ENCODE measurements around the gene OGDHL. TPM values are rescaled to one million over a fixed set of nuclear protein-coding genes. Genes with fewer than 3 reads are reported as not detected.

Gene OGDHL
- total RNA-seq, 1 experiment from 2014 or later = 22.6 TPM

DNA sequence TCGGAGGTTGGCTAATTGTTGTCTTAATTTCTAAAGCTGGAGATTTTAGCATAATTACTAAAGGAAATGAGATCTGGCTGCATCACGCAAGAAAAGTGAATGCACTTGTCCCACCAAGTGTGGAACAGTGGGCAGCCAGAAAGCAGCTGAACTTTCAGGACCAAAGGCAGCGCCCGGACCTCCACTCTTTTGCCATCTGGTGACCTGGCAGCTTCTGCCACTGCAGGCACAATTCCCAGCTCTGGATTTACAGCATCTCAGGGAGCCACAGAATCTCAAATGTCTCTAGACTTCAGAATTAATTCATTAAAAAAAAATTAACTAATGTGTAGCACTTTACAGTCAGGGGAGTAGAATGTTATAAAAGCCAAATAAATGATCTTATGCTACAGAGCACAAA, 14.7 kb upstream of the OGDHL start:
- Histone ChIP-seq H3T11ph (ENCODE audit: low read length) (no peak overlapping the region), H3K18ac (ENCODE audit: insufficient read length, low read depth, low read length) (no peak overlapping the region), H3K23me2 (ENCODE audit: insufficient read length, low read depth, low read length, poor library complexity, severe bottlenecking) (no peaks in the 10 kb centered on the region), H2BK5ac (ENCODE audit: insufficient read length, low read length) (no peak overlapping the region), H3K79me1 (ENCODE audit: insufficient read depth, low read depth, low read length, poor library complexity, severe bottlenecking) (no peaks in the 10 kb centered on the region), H2BK20ac (ENCODE audit: low read depth, low read length, poor library complexity, severe bottlenecking) (no peak overlapping the region), H3K4ac (ENCODE audit: low read depth, low read length) (no peak overlapping the region), H2BK15ac (ENCODE audit: low read depth, low read length) (no peak overlapping the region), H3K4me2 (ENCODE audit: insufficient read depth, insufficient read length, low read length) (no peak overlapping the region), H2BK12ac (ENCODE audit: insufficient read length, low read depth, low read length) (no peak overlapping the region), H4K91ac (ENCODE audit: insufficient read length, low read depth, low read length) (no peak overlapping the region), H3K9me3 (ENCODE audit: control insufficient read depth, low read depth, low read length) (no peaks in the 10 kb centered on the region), H4K20me1 (ENCODE audit: control insufficient read depth, insufficient read depth, insufficient read length) (no peaks in the 10 kb centered on the region), H3K27me3 (ENCODE audit: insufficient read depth, low read length) (no peaks in the 10 kb centered on the region), H3K23ac (ENCODE audit: insufficient read length, low read depth, low read length) (no peak overlapping the region), H3K14ac (ENCODE audit: insufficient read depth, low read length) (no peak overlapping the region), H2AFZ (ENCODE audit: low read length) (no peak overlapping the region), H2AK5ac (ENCODE audit: insufficient read length, low read length) (no peak overlapping the region), H4K5ac (ENCODE audit: insufficient read length, low read depth, low read length) (no peak overlapping the region), H3K56ac (ENCODE audit: insufficient read length, low read depth, low read length) (no peak overlapping the region), H3K4me1 (ENCODE audit: insufficient read depth, low read length) (no peaks in the 10 kb centered on the region), H3K27ac (ENCODE audit: insufficient read length, low read depth, low read length) (no peak overlapping the region), H3K9ac (ENCODE audit: extremely low read depth, insufficient read length, low read length) (no peak overlapping the region), H3K79me2 (ENCODE audit: insufficient read depth, low read length) (no peaks in the 10 kb centered on the region), H4K8ac (replicated peaks; ENCODE audit: insufficient read length, low read depth, low read length) (no peak overlapping the region), H2BK120ac (ENCODE audit: low read depth, low read length, poor library complexity, severe bottlenecking) (no peak overlapping the region)
- no peak for DNase-seq
- WGBS (ENCODE audit: extremely low coverage, insufficient read length, low lambda C conversion rate) = no CpG with 5 or more reads among the region's 4 CpGs
- H3K27ac Mint-ChIP-seq = no peak overlapping the region
- TF ChIP-seq, protein P1, sequence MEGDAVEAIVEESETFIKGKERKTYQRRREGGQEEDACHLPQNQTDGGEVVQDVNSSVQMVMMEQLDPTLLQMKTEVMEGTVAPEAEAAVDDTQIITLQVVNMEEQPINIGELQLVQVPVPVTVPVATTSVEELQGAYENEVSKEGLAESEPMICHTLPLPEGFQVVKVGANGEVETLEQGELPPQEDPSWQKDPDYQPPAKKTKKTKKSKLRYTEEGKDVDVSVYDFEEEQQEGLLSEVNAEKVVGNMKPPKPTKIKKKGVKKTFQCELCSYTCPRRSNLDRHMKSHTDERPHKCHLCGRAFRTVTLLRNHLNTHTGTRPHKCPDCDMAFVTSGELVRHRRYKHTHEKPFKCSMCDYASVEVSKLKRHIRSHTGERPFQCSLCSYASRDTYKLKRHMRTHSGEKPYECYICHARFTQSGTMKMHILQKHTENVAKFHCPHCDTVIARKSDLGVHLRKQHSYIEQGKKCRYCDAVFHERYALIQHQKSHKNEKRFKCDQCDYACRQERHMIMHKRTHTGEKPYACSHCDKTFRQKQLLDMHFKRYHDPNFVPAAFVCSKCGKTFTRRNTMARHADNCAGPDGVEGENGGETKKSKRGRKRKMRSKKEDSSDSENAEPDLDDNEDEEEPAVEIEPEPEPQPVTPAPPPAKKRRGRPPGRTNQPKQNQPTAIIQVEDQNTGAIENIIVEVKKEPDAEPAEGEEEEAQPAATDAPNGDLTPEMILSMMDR (conservative IDR thresholded peaks at IDR 0.05) = no peak
- peaks cover 6% of the 10 kb centered on the region; the same call in 1 of the 2 replicates for H3K27me3 Mint-ChIP-seq (ENCODE audit: low read depth)
- H3K9me3 Mint-ChIP-seq = no peaks in the 10 kb centered on the region
- no peaks in the 10 kb centered on the region; a peak in 1 of 7 replicates for H3K36me3 Mint-ChIP-seq (ENCODE audit: insufficient read depth in 1 of 3, low read depth in 3 of 3)
- no peak overlapping the region for H3K4me3 Mint-ChIP-seq
- no peaks in the 10 kb centered on the region; a peak in 1 of 4 replicates for H3K4me1 Mint-ChIP-seq

Measured in H9 (cell line).